ENCODE data around the gene CCR1. TPM values are rescaled to one million over a fixed set of nuclear protein-coding genes. Genes with fewer than 3 reads are reported as not detected.

CCR1 gene
- total RNA-seq, 2 donors from 2014 or later: 0.19 TPM; not detected in 1

Other genes with a start within 250 kb of the CCR1 start
- gene FYCO1, start 212.5 kb downstream of the CCR1 start, total RNA-seq: 10 to 100 TPM in 1 of 2 donors, 1 to 10 TPM in 1; 4.4 to 18.1 TPM
- not detected for gene XCR1, start 180.8 kb downstream of the CCR1 start, total RNA-seq
- not detected for gene CCR3, start 34.1 kb upstream of the CCR1 start, total RNA-seq
- gene CCR2, start 145.8 kb upstream of the CCR1 start, total RNA-seq: under 1 TPM in 1 of 2 donors, not detected in 1; 0.19 TPM
- under 1 TPM in 1 of 2 donors, not detected in 1; 0.25 TPM for gene CCR5, start 162.6 kb upstream of the CCR1 start, total RNA-seq
- gene CCRL2, start 198.9 kb upstream of the CCR1 start, total RNA-seq: 1 to 10 TPM in 1 of 2 donors, under 1 TPM in 1; 0.72 to 1.4 TPM